Subcutaneous abdominal adipose tissue (tissue), 5 donors: ENCODE measurements around the gene TNS3.
"Not testable (repeated sequence)": the region's sequence is repeated elsewhere in the genome, so short reads cannot be mapped to it uniquely, and the experiment has no call there.

Experiments
- H3K27ac ChIP-seq: one replicate; pipeline ENCODE4 v1.7.0; 2013; ENCODE audit warnings: low read depth, mild to moderate bottlenecking, inconsistent platforms, low read length, moderate library complexity
- H3K27me3 ChIP-seq, 5 donors: one replicate each; pipeline ENCODE4 v1.7.0; 2013; ENCODE audit warnings: low read length in 5 of 5, inconsistent platforms in 1 of 5; ENCODE audit not compliant: control insufficient read depth in 5 of 5, insufficient read depth in 4 of 5
- H3K36me3 ChIP-seq, 5 donors: one replicate each; pipeline ENCODE4 v1.7.0; 2013; ENCODE audit warnings: low read length in 5 of 5; ENCODE audit not compliant: control insufficient read depth in 5 of 5, insufficient read depth in 5 of 5
- H3K4me1 ChIP-seq, 5 donors: one replicate each; pipeline ENCODE4 v1.7.0; 2013; ENCODE audit warnings: low read length in 5 of 5, mild to moderate bottlenecking in 3 of 5, moderate library complexity in 1 of 5; ENCODE audit not compliant: control insufficient read depth in 5 of 5, insufficient read depth in 5 of 5
- H3K4me3 ChIP-seq, 5 donors: one replicate each; pipeline ENCODE4 v1.7.0; 2013; ENCODE audit warnings: low read length in 5 of 5, low read depth in 1 of 5
- H3K9ac ChIP-seq, 5 donors: one replicate each; pipeline ENCODE4 v1.7.0; 2013; ENCODE audit warnings: low read length in 5 of 5, mild to moderate bottlenecking in 4 of 5, moderate library complexity in 3 of 5
- H3K9me3 ChIP-seq, 5 donors: one replicate each; pipeline ENCODE4 v1.7.0; 2013; ENCODE audit warnings: low read length in 5 of 5; ENCODE audit not compliant: control insufficient read depth in 5 of 5
- donor health status: healthy.
- donor health status: healthy.
- donor health status: healthy.
- donor health status: healthy.
- donor health status: healthy.

TNS3 gene

DNA sequence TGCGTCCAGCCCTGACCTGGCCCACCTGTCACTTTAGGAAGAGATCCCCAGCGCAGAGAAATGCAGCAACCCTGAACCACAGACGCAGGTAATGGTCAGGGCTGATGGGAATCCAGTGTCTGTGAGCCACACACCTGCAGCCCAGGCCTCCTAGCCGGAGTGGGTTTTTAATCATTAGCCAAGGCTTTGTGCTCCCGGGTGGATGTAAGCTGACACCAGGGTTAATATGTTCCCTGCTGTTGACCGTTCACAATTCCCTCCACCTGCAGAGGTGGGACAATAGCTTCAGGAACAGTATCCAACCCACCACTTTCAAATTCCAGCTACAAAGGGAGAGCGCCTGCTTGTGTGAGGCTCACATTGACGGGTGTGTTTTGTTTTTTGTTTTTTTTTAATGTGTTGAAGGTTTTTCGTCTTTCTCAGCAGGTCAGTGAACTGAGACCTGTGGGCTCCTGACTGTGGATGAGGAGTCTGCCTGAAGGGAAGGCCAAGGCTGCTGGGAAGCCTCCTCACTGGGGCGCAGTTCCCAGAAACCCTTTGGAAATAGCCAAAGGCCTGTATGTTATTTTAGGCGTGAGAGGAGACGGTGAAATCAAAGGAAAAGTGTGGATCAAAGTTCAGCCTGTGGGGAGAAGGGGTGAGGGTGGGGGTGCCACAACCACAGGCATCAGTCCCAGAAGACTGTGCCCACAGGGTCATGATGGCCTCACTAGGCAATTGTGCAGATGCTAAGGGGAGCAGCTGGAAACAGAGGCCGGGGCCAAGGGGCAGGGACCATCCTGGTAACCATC is 111.1 kb downstream of the TNS3 start:
- no peak overlapping the region for H3K4me3 ChIP-seq
- H3K4me1 ChIP-seq: peaks cover 5 to 52% (median 44%) of the 10 kb centered on the region in 5 donors
- peak overlapping the region in 3 of 5 donors; percentile 59 to 69 (median 63) for H3K9ac ChIP-seq
- peak overlapping the region; percentile 85 for H3K27ac ChIP-seq
- H3K9me3 ChIP-seq: no peaks in the 10 kb centered on the region
- no peaks in the 10 kb centered on the region for H3K27me3 ChIP-seq
- H3K36me3 ChIP-seq: peaks cover 0 to 13% (median 2%) of the 10 kb centered on the region in 5 donors

- Histone ChIP-seq H3K36me3 (peaks cover 0 to 13% (median 2%) of the 10 kb centered on the region in 5 donors), H3K4me1 (peaks cover 8 to 49% (median 38%) of the 10 kb centered on the region in 5 donors), H3K27ac (peak overlapping the region; percentile 85)
- H3K9ac ChIP-seq, H3K9me3 ChIP-seq, H3K4me3 ChIP-seq, H3K27me3 ChIP-seq: not testable (repeated sequence)
Observed at GRCh38 chr7:47469846-47470245, 112.1 kb downstream of the TNS3 start.

DNA sequence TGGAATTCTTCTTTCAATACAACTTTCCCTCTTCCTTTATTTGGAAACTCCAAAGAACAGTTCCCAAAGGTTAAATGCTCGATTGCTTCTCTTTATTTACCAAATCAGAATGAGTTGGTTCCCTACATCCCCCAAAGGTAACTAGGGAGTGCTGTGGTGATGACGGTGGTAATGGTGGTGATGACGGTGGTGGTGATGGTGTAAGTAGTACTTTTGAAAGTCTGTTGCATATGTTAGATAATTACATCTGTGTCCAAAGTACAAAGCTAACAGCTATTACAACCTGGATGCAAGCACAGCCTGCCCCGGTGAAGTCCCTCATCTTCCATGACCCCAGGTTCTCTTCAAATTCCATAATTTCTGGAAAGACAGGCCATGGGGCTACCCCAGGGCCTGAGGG is 115.1 kb downstream of the TNS3 start:
- Histone ChIP-seq H3K4me1 (peaks cover 11 to 68% (median 44%) of the 10 kb centered on the region in 5 donors), H3K36me3 (peaks cover 0 to 3% (median under 1%) of the 10 kb centered on the region in 5 donors), H3K9me3 (no peaks in the 10 kb centered on the region), H3K27ac (peak overlapping the region; percentile 63), H3K9ac (peak overlapping the region in 1 of 5 donors; percentile 15), H3K27me3 (no peaks in the 10 kb centered on the region), H3K4me3 (no peak overlapping the region)

GRCh38 chr7:47465191-47465590 is 116.7 kb downstream of the TNS3 start:
- Histone ChIP-seq H3K27ac (peak overlapping the region; percentile 88), H3K4me1 (peaks cover 12 to 72% (median 53%) of the 10 kb centered on the region in 5 donors), H3K4me3 (no peak overlapping the region), H3K27me3 (no peaks in the 10 kb centered on the region), H3K9me3 (no peaks in the 10 kb centered on the region), H3K36me3 (peaks cover 0 to 3% (median 0%) of the 10 kb centered on the region in 5 donors), H3K9ac (peak overlapping the region in 1 of 5 donors; percentile 52)

DNA sequence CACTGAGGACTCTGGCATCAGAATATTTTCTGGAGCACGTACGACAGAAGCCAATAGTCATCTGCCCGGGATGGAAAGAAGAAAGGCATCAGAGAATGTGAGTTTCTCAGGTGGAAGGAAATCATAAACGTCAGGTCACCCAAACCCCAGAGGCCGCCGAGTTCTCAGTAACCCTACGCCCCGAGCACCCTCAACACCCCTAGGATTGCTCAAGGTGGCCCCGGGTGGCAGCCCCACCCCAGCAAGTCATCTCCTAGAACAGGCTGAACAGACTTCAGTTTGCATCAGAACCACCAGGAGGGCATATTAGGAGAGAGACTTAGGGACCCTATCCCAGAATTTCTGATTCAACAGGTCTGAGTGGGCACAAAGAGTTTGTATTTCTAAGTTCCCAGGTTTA is 117.6 kb downstream of the TNS3 start:
- H3K9ac ChIP-seq: no peak overlapping the region
- H3K27ac ChIP-seq: peak overlapping the region; percentile 88
- H3K9me3 ChIP-seq: no peaks in the 10 kb centered on the region
- peaks cover 12 to 75% (median 54%) of the 10 kb centered on the region in 5 donors for H3K4me1 ChIP-seq
- H3K36me3 ChIP-seq: peaks cover 0 to 3% (median 0%) of the 10 kb centered on the region in 5 donors
- H3K27me3 ChIP-seq: no peaks in the 10 kb centered on the region
- no peak overlapping the region for H3K4me3 ChIP-seq

GRCh38 chr7:47461746-47462145 is 120.2 kb downstream of the TNS3 start:
- Histone ChIP-seq H3K9ac (no peak overlapping the region), H3K27me3 (no peaks in the 10 kb centered on the region), H3K4me3 (no peak overlapping the region), H3K9me3 (no peaks in the 10 kb centered on the region), H3K36me3 (peaks cover 0 to 3% (median 0%) of the 10 kb centered on the region in 5 donors), H3K4me1 (peaks cover 12 to 75% (median 53%) of the 10 kb centered on the region in 5 donors), H3K27ac (peak overlapping the region; percentile 73)

DNA sequence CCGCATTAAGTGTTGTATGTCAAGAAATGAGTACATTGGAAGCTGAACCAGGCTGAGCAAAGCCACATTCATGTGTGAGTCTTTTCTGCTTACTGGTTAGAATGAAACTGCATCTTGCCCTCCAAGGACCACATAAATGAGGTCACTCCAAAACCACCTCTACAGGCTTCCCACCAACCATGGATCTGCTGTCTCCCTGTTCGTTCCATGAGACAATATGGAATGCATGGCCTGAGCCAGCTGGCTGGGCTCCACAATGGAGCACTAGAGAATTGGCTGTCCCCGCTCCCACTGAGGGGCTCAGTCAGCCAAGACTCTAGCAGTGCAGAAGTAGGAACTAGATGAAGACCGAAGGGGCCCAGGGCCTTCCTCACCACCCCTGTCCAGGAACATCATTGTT is 120.8 kb downstream of the TNS3 start:
- Histone ChIP-seq H3K27ac (peak overlapping the region; percentile 73), H3K9ac (no peak overlapping the region), H3K9me3 (no peaks in the 10 kb centered on the region), H3K27me3 (no peaks in the 10 kb centered on the region), H3K4me3 (no peak overlapping the region), H3K36me3 (peaks cover 0 to 3% (median 0%) of the 10 kb centered on the region in 5 donors), H3K4me1 (peaks cover 12 to 70% (median 47%) of the 10 kb centered on the region in 5 donors)

- H3K9me3 ChIP-seq: no peaks in the 10 kb centered on the region
- H3K36me3 ChIP-seq: peaks cover 0 to 3% (median 0%) of the 10 kb centered on the region in 5 donors
- H3K4me3 ChIP-seq: no peak overlapping the region
- peak overlapping the region; percentile 73 for H3K27ac ChIP-seq
- H3K9ac ChIP-seq: no peak overlapping the region
- H3K27me3 ChIP-seq: no peaks in the 10 kb centered on the region
- H3K4me1 ChIP-seq: peaks cover 12 to 65% (median 44%) of the 10 kb centered on the region in 5 donors
Observed at GRCh38 chr7:47460251-47460989, 121.5 kb downstream of the TNS3 start.

- Histone ChIP-seq H3K4me1 (peaks cover 7 to 68% (median 58%) of the 10 kb centered on the region in 5 donors), H3K27me3 (no peaks in the 10 kb centered on the region), H3K9ac (no peak overlapping the region), H3K27ac (no peak overlapping the region), H3K4me3 (no peak overlapping the region), H3K36me3 (no peaks in the 10 kb centered on the region), H3K9me3 (no peaks in the 10 kb centered on the region)
Observed at GRCh38 chr7:47458486-47458885, 123.4 kb downstream of the TNS3 start.

DNA sequence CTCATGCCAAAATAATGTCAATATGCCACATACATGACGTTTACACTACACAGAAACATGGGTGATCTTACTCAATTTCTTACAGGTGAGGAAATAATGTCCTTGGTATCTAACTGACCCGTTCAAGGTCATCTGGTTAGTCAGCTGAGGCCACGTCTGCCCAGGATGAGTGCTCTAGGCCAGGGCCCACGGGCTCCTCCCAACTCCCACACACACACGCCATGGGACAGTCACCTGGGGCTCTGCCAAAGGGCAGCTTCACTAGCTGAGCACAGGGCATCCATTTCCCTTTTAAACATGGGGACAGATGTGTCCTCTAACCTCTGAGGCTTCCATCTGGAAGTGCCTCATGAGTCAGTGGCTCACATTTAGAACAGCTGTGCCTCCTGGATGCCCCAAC is 123.9 kb downstream of the TNS3 start:
- Histone ChIP-seq H3K36me3 (no peaks in the 10 kb centered on the region), H3K27me3 (no peaks in the 10 kb centered on the region), H3K4me1 (peaks cover 7 to 68% (median 58%) of the 10 kb centered on the region in 5 donors), H3K9me3 (no peaks in the 10 kb centered on the region), H3K9ac (no peak overlapping the region), H3K27ac (no peak overlapping the region), H3K4me3 (no peak overlapping the region)
